ENCODE measurements around the gene SNX17. TPM values are rescaled to one million over a fixed set of nuclear protein-coding genes. Genes with fewer than 3 reads are reported as not detected.

SNX17 gene
- total and polyA plus RNA-seq, 2 of the 13 experiments (the other 11 are each of a cell fraction or from before 2014, with no cell fraction given), result 75.0 to 109 TPM

- TF ChIP-seq ELF1 (CRISPR knock-in tag; IDR thresholded peaks at IDR 0.05) (no peak), ZNF672 (CRISPR knock-in tag; IDR thresholded peaks at IDR 0.05) (no peak), JUN (CRISPR knock-in tag; IDR thresholded peaks at IDR 0.05) (no peak), ZNF569 (CRISPR knock-in tag; IDR thresholded peaks at IDR 0.05; ENCODE audit: borderline replicate concordance) (no peak), HDAC1 (CRISPR knock-in tag; IDR thresholded peaks at IDR 0.05) (peak; percentile 53; the same call in 1 of the 2 replicates), CERS6 (CRISPR knock-in tag; IDR thresholded peaks at IDR 0.05) (no peak), ZNF878 (CRISPR knock-in tag; IDR thresholded peaks at IDR 0.05) (no peak), CHD4 (IDR thresholded peaks at IDR 0.05; ENCODE audit: borderline replicate concordance, low read length) (peak; percentile 86; the same call in 1 of the 2 replicates), KAT8 (CRISPR knock-in tag; IDR thresholded peaks at IDR 0.05) (0 out of 2 replicates have a peak, but pooled peaks have one; percentile 41), ADNP (CRISPR knock-in tag; IDR thresholded peaks at IDR 0.05) (no peak), TBX3 (IDR thresholded peaks at IDR 0.05; ENCODE audit: borderline replicate concordance) (peak; percentile 51; the same call in 1 of the 2 replicates), ZNF331 (CRISPR knock-in tag; IDR thresholded peaks at IDR 0.05) (no peak), HNRNPK (IDR thresholded peaks at IDR 0.05; ENCODE audit: low read depth, low read length, poor library complexity, severe bottlenecking) (no peak), HHEX (CRISPR knock-in tag; IDR thresholded peaks at IDR 0.05) (no peak), FOXJ3 (CRISPR knock-in tag; IDR thresholded peaks at IDR 0.05; ENCODE audit: borderline replicate concordance) (no peak), ZNF124 (CRISPR knock-in tag; IDR thresholded peaks at IDR 0.05) (no peak), MTA3 (CRISPR knock-in tag; IDR thresholded peaks at IDR 0.05) (no peak), GLMP (CRISPR knock-in tag; IDR thresholded peaks at IDR 0.05; ENCODE audit: borderline replicate concordance) (no peak), ZNF557 (CRISPR knock-in tag; IDR thresholded peaks at IDR 0.05) (no peak)
- TF ChIP-seq, protein P1, sequence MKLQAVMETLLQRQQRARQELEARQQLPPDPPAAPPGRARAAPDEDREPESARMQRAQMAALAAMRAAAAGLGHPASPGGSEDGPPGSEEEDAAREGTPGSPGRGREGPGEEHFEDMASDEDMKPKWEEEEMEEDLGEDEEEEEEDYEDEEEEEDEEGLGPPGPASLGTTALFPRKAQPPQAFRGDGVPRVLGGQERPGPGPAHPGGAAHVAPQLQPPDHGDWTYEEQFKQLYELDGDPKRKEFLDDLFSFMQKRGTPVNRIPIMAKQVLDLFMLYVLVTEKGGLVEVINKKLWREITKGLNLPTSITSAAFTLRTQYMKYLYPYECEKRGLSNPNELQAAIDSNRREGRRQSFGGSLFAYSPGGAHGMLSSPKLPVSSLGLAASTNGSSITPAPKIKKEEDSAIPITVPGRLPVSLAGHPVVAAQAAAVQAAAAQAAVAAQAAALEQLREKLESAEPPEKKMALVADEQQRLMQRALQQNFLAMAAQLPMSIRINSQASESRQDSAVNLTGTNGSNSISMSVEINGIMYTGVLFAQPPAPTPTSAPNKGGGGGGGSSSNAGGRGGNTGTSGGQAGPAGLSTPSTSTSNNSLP (IDR thresholded peaks at IDR 0.05; ENCODE audit: low read depth, low read length), result 0 out of 2 replicates have a peak, but pooled peaks have one; percentile 11
- TF ChIP-seq, protein P2, sequence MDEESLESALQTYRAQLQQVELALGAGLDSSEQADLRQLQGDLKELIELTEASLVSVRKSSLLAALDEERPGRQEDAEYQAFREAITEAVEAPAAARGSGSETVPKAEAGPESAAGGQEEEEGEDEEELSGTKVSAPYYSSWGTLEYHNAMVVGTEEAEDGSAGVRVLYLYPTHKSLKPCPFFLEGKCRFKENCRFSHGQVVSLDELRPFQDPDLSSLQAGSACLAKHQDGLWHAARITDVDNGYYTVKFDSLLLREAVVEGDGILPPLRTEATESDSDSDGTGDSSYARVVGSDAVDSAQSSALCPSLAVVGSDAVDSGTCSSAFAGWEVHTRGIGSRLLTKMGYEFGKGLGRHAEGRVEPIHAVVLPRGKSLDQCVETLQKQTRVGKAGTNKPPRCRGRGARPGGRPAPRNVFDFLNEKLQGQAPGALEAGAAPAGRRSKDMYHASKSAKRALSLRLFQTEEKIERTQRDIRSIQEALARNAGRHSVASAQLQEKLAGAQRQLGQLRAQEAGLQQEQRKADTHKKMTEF (CRISPR knock-in tag; IDR thresholded peaks at IDR 0.05), result 0 out of 2 replicates have a peak, but pooled peaks have one; percentile 43
Observed at GRCh38 chr2:27412419-27413152, 42.2 kb downstream of the SNX17 start (continued).

Measured in HepG2 (cell line).